HG03139 (cell line): Measurements from ENCODE around the gene CHMP2A.
"Not testable (repeated sequence)": the region's sequence is repeated elsewhere in the genome, so short reads cannot be mapped to it uniquely, and the experiment has no call there.

Experiments used
- ATAC-seq: cut with Tn5 transposase; IDR thresholded peaks from one replicate; pipeline ENCODE4 v1.9.1; 2021; ENCODE audit not compliant: unreplicated experiment

The CHMP2A gene

GRCh38 chr19:58542641-58543372 is 12.1 kb downstream of the CHMP2A start:
- ATAC-seq = not testable (repeated sequence)

- ATAC-seq = not testable (repeated sequence)
Measured at GRCh38 chr19:58539169-58539559, 15.7 kb downstream of the CHMP2A start.

- no peak for ATAC-seq
Measured at GRCh38 chr19:58538257-58539168, 16.4 kb downstream of the CHMP2A start.

- ATAC-seq = no peak
Measured at GRCh38 chr19:58536852-58537798, 17.8 kb downstream of the CHMP2A start.

- no peak for ATAC-seq
Measured at GRCh38 chr19:58535857-58536256, 19.0 kb downstream of the CHMP2A start.

GRCh38 chr19:58531034-58531840 is 23.7 kb downstream of the CHMP2A start:
- no peak for ATAC-seq

- ATAC-seq = no peak
Measured at GRCh38 chr19:58529405-58529804, 25.5 kb downstream of the CHMP2A start.

- no peak for ATAC-seq
Measured at GRCh38 chr19:58522709-58523108, 32.2 kb downstream of the CHMP2A start.

GRCh38 chr19:58521651-58522050 is 33.3 kb downstream of the CHMP2A start:
- no peak for ATAC-seq

GRCh38 chr19:58520257-58520599 is 34.7 kb downstream of the CHMP2A start:
- ATAC-seq = no peak

GRCh38 chr19:58519355-58520256 is 35.3 kb downstream of the CHMP2A start, which contains the start of gene ZBTB45:
TSS of gene ZBTB45 (minus strand) at chr19:58519810. CDS start at chr19:58517673, 2,137 bp downstream.
- peak; percentile 62 for ATAC-seq

GRCh38 chr19:58519087-58519354 is 35.9 kb downstream of the CHMP2A start:
- peak; percentile 12 for ATAC-seq

GRCh38 chr19:58518256-58519086 is 36.4 kb downstream of the CHMP2A start:
- ATAC-seq = no peak

GRCh38 chr19:58516964-58517833 is 37.7 kb downstream of the CHMP2A start:
- ATAC-seq = no peak

- ATAC-seq = no peak
Measured at GRCh38 chr19:58516246-58516836, 38.6 kb downstream of the CHMP2A start.

- no peak for ATAC-seq
Measured at GRCh38 chr19:58515259-58515658, 39.6 kb downstream of the CHMP2A start.

- no peak for ATAC-seq
Measured at GRCh38 chr19:58514564-58515022, 40.3 kb downstream of the CHMP2A start.
